Mammary microvascular endothelial cell (primary cell): ENCODE measurements around the gene DDX42. TPM values are rescaled to one million over a fixed set of nuclear protein-coding genes. Genes with fewer than 3 reads are reported as not detected.

Experiments used
- total RNA-seq: library from RNA; depleted of rRNA; stranded (reverse); fragments of >200 nt; gene quantifications from 2 replicates; pipeline ENCODE4 v1.2.3, GENCODE V29; 2015

Gene DDX42
- 33.0 and 35.4 TPM in 2 replicates for total RNA-seq

GRCh38 chr17:63774141-63774968 is at the start of gene DDX42:
Gene DDX42, plus strand, starts transcription at chr17:63774170. Its CDS starts 12,880 bp downstream, at chr17:63787050.

GRCh38 chr17:63741408-63742173 is 32.4 kb upstream of the DDX42 start, which contains the start of gene STRADA:
Gene STRADA, minus strand, starts transcription at chr17:63741799. Its CDS starts 13,430 bp downstream, at chr17:63728369.

GRCh38 chr17:63773272-63774140 is 464 bp upstream of the DDX42 start, which contains the start of gene CCDC47:
Gene CCDC47, minus strand, starts transcription at chr17:63773597. Its CDS starts 7,422 bp downstream, at chr17:63766175.

GRCh38 chr17:63827002-63827800 is 53.2 kb downstream of the DDX42 start, which contains the start of the genes FTSJ3 and PSMC5:
Gene FTSJ3, minus strand, starts transcription at chr17:63827663. Its CDS starts 761 bp downstream, at chr17:63826902.
Gene PSMC5, plus strand, starts transcription at chr17:63827431. Its CDS starts 60 bp downstream, at chr17:63827491.

GRCh38 chr17:63842540-63843386 is 68.8 kb downstream of the DDX42 start, which contains the start of gene SMARCD2:
Gene SMARCD2, minus strand, starts transcription at chr17:63842685. Its CDS starts 11 bp downstream, at chr17:63842674.

Other genes with a start within 250 kb of the DDX42 start
- 41.3 and 43.4 TPM in 2 replicates for gene DCAF7, start 223.7 kb upstream of the DDX42 start, total RNA-seq
- 26.3 and 31.8 TPM in 2 replicates for gene TACO1, start 173.3 kb upstream of the DDX42 start, total RNA-seq
- gene MAP3K3, start 151.8 kb upstream of the DDX42 start, total RNA-seq, result 48.4 and 57.5 TPM in 2 replicates
- gene LIMD2, start 74.0 kb upstream of the DDX42 start, total RNA-seq, result 30.8 and 53.5 TPM in 2 replicates
- gene STRADA, start 32.4 kb upstream of the DDX42 start, total RNA-seq, result 21.0 and 23.1 TPM in 2 replicates
- 33.8 and 35.8 TPM in 2 replicates for gene CCDC47, start 573 bp upstream of the DDX42 start, total RNA-seq
- gene PSMC5, start 53.3 kb downstream of the DDX42 start, total RNA-seq, result 80.3 and 89.9 TPM in 2 replicates
- 44.4 and 57.3 TPM in 2 replicates for gene FTSJ3, start 53.5 kb downstream of the DDX42 start, total RNA-seq
- gene SMARCD2, start 68.5 kb downstream of the DDX42 start, total RNA-seq, result 72.2 and 84.7 TPM in 2 replicates
- not detected in 2 replicates for gene CSH2, start 99.5 kb downstream of the DDX42 start, total RNA-seq
- gene GH2, start 107.8 kb downstream of the DDX42 start, total RNA-seq, result not detected in 2 replicates
- not detected in 2 replicates for gene CSH1, start 122.4 kb downstream of the DDX42 start, total RNA-seq
- not detected in 2 replicates for gene CSHL1, start 137.1 kb downstream of the DDX42 start, total RNA-seq
- gene GH1, start 144.7 kb downstream of the DDX42 start, total RNA-seq, result not detected in 2 replicates
- 2.9 and 4.5 TPM in 2 replicates for gene CD79B, start 158.2 kb downstream of the DDX42 start, total RNA-seq
- gene SCN4A, start 198.7 kb downstream of the DDX42 start, total RNA-seq, result 0.34 TPM in 1 of 2 replicates, not detected in the other
- gene PRR29, start 224.2 kb downstream of the DDX42 start, total RNA-seq, result 0.27 TPM in 1 of 2 replicates, not detected in the other
- 1,396 and 1,507 TPM in 2 replicates for gene ICAM2, start 246.5 kb downstream of the DDX42 start, total RNA-seq